Smooth muscle cell (in vitro differentiated cells): ENCODE results near the gene TMX2. TPM values are rescaled to one million over a fixed set of nuclear protein-coding genes. Genes with fewer than 3 reads are reported as not detected.

Experiments used
- DNase-seq: peaks from one replicate; lab custom pipeline; 2025; ENCODE audit not compliant: unreplicated experiment; lab: John Stamatoyannopoulos, UW
- H2AFZ ChIP-seq: fragments of 200-600 bp; sonication (generic); 2 replicates; pipeline ENCODE4 v1.6.0; 2016; ENCODE audit warnings: antibody characterized with exemption, low read depth, mild to moderate bottlenecking
- H3F3A ChIP-seq: fragments of 200-600 bp; sonication (generic); 2 replicates; pipeline ENCODE4 v1.6.0; 2017; ENCODE audit warnings: antibody characterized with exemption, low read depth
- H3K27ac ChIP-seq: fragments of 200-600 bp; sonication (generic); 2 replicates; pipeline ENCODE4 v1.5.1; 2016; ENCODE audit warnings: low read depth, mild to moderate bottlenecking
- H3K27me3 ChIP-seq: fragments of 200-600 bp; sonication (generic); 2 replicates; pipeline ENCODE4 v1.6.1; 2016; ENCODE audit warnings: low read depth, mild to moderate bottlenecking
- H3K36me3 ChIP-seq: fragments of 200-600 bp; sonication (generic); 2 replicates; pipeline ENCODE4 v1.5.1; 2016; ENCODE audit warnings: low read depth
- H3K4me1 ChIP-seq: fragments of 200-600 bp; sonication (generic); 2 replicates; pipeline ENCODE4 v1.5.1; 2016; ENCODE audit warnings: low read depth
- H3K4me2 ChIP-seq: fragments of 200-600 bp; sonication (generic); 2 replicates; pipeline ENCODE4 v1.6.0; 2016; ENCODE audit warnings: mild to moderate bottlenecking
- H3K4me3 ChIP-seq: fragments of 200-600 bp; sonication (generic); 2 replicates; pipeline ENCODE4 v1.5.1; 2016; ENCODE audit warnings: mild to moderate bottlenecking
- H3K79me2 ChIP-seq: fragments of 200-600 bp; sonication (generic); 2 replicates; pipeline ENCODE4 v1.6.0; 2016; ENCODE audit warnings: low read depth, mild to moderate bottlenecking
- H3K9ac ChIP-seq: fragments of 200-600 bp; sonication (generic); 2 replicates; pipeline ENCODE4 v1.6.0; 2016; ENCODE audit warnings: low read depth
- H3K9me3 ChIP-seq: fragments of 200-600 bp; sonication (generic); replicated peaks from 2 replicates; pipeline ENCODE4 v1.5.1; 2016; ENCODE audit warnings: low read depth
- H4K20me1 ChIP-seq: fragments of 200-600 bp; sonication (generic); 2 replicates; pipeline ENCODE4 v1.6.0; 2016; ENCODE audit warnings: low read depth
- CTCF ChIP-seq: fragments of 200-600 bp; sonication (generic); IDR thresholded peaks from 2 replicates; pipeline ENCODE4 v1.5.1; 2017; ENCODE audit warnings: borderline replicate concordance, mild to moderate bottlenecking, antibody characterized with exemption; ENCODE audit not compliant: insufficient read depth, poor library complexity, severe bottlenecking
- WGBS: methylation state at CpG from one replicate; pipeline ENCODE4 v1.1.7; 2016; ENCODE audit warnings: low lambda C conversion rate; 5-methylcytosine and 5-hydroxymethylcytosine counted together
- polyA plus RNA-seq: library from polyadenylated mRNA; unstranded; fragments of >200 nt; fragmentation: Nextera tagmentation; extraction: Ambion mirVana; gene quantifications from 2 replicates; pipeline ENCODE4 v1.2.1, GENCODE V29; 2016
- total RNA-seq: library from RNA; depleted of rRNA; stranded (reverse); fragments of >200 nt; gene quantifications from 2 replicates; pipeline ENCODE4 v1.2.3, GENCODE V29; 2014

The TMX2 gene
- total and polyA plus RNA-seq, 2 experiments from 2014 or later: 82.6 to 86.6 TPM

- H3K36me3 ChIP-seq: peaks cover 3% of the 10 kb centered on the region
- no peak for TF ChIP-seq CTCF
- peak overlapping the region; percentile 98 for H3K27ac ChIP-seq
- peak overlapping the region; percentile 92 for H3K4me2 ChIP-seq
- peak overlapping the region; percentile 99 for H3K9ac ChIP-seq
- H3K9me3 ChIP-seq: no peaks in the 10 kb centered on the region
- H3K4me3 ChIP-seq: peak overlapping the region; percentile 79
- 1% methylated on average over 24 of the region's 29 CpGs for WGBS
- H2AFZ ChIP-seq: peak overlapping the region; percentile 80
- peaks cover 38% of the 10 kb centered on the region for H3K79me2 ChIP-seq
- peak; percentile 91 for DNase-seq
- peaks cover 15% of the 10 kb centered on the region for H3K4me1 ChIP-seq
- H3K27me3 ChIP-seq: no peaks in the 10 kb centered on the region
- no peaks in the 10 kb centered on the region for H3F3A ChIP-seq
- peaks cover 19% of the 10 kb centered on the region for H4K20me1 ChIP-seq
Observed at GRCh38 chr11:57667117-57667735, 45.2 kb upstream of the TMX2 start.

GRCh38 chr11:57667736-57668433 is 44.5 kb upstream of the TMX2 start, which contains the start of gene ZDHHC5:
Gene ZDHHC5, plus strand, starts transcription at chr11:57668114. Its CDS starts 4,977 bp downstream, at chr11:57673091.
- peak; percentile 96 for DNase-seq
- H3K4me3 ChIP-seq: peak within 1 kb of the TSS; percentile 79
- peaks cover 26% of the 10 kb centered on the region for H4K20me1 ChIP-seq
- H3K79me2 ChIP-seq: peaks cover 45% of the 10 kb centered on the region
- peak within 1 kb of the TSS; percentile 99 for H3K9ac ChIP-seq
- H3K27ac ChIP-seq: peak within 1 kb of the TSS; percentile 98
- WGBS: under 1% methylated on average over 39 of the region's 96 CpGs
- H3F3A ChIP-seq: no peaks in the 10 kb centered on the region
- no peaks in the 10 kb centered on the region for H3K36me3 ChIP-seq
- H3K27me3 ChIP-seq: no peaks in the 10 kb centered on the region
- peak; percentile 62 for TF ChIP-seq CTCF
- peaks cover 15% of the 10 kb centered on the region for H3K4me1 ChIP-seq
- H2AFZ ChIP-seq: peak within 1 kb of the TSS; percentile 80
- H3K9me3 ChIP-seq: no peaks in the 10 kb centered on the region
- H3K4me2 ChIP-seq: peak within 1 kb of the TSS; percentile 92

GRCh38 chr11:57668434-57668782 is 44.0 kb upstream of the TMX2 start:
- no peaks in the 10 kb centered on the region for H3K27me3 ChIP-seq
- under 1% methylated on average over 16 of the region's 31 CpGs for WGBS
- no peaks in the 10 kb centered on the region for H3K9me3 ChIP-seq
- H4K20me1 ChIP-seq: peaks cover 31% of the 10 kb centered on the region
- DNase-seq: no peak
- H3K4me1 ChIP-seq: peaks cover 15% of the 10 kb centered on the region
- H3K9ac ChIP-seq: peak overlapping the region; percentile 99
- peak overlapping the region; percentile 98 for H3K27ac ChIP-seq
- TF ChIP-seq CTCF: no peak
- no peaks in the 10 kb centered on the region for H3F3A ChIP-seq
- H3K79me2 ChIP-seq: peaks cover 50% of the 10 kb centered on the region
- H3K4me2 ChIP-seq: peak overlapping the region; percentile 92
- no peaks in the 10 kb centered on the region for H3K36me3 ChIP-seq
- H2AFZ ChIP-seq: peak overlapping the region; percentile 62
- peak overlapping the region; percentile 79 for H3K4me3 ChIP-seq

GRCh38 chr11:57674251-57674650 is 38.1 kb upstream of the TMX2 start:
- Histone ChIP-seq H3K27me3 (no peaks in the 10 kb centered on the region), H3K4me3 (no peak overlapping the region), H3K9me3 (no peaks in the 10 kb centered on the region), H3F3A (no peaks in the 10 kb centered on the region), H3K4me1 (peaks cover 7% of the 10 kb centered on the region), H3K79me2 (peaks cover 93% of the 10 kb centered on the region), H3K9ac (no peak overlapping the region), H4K20me1 (peaks cover 74% of the 10 kb centered on the region), H3K4me2 (no peak overlapping the region), H3K36me3 (no peaks in the 10 kb centered on the region), H3K27ac (peak overlapping the region; percentile 49), H2AFZ (no peak overlapping the region)
- no peak for TF ChIP-seq CTCF
- DNase-seq: no peak
